ENCODE results near the gene ST8SIA5.

Gene ST8SIA5

GRCh38 chr18:46625069-46625468 lies 131.8 kb downstream of the ST8SIA5 start:
- DNase-seq (ENCODE audit: low spot score): no peak

GRCh38 chr18:46624127-46624526 lies 132.7 kb downstream of the ST8SIA5 start:
- DNase-seq (ENCODE audit: low spot score): no peak

GRCh38 chr18:46623541-46623940 lies 133.3 kb downstream of the ST8SIA5 start:
- DNase-seq (ENCODE audit: low spot score): no peak

GRCh38 chr18:46622999-46623398 lies 133.9 kb downstream of the ST8SIA5 start:
- no peak for DNase-seq (ENCODE audit: low spot score)

GRCh38 chr18:46622451-46622850 lies 134.4 kb downstream of the ST8SIA5 start:
- no peak for DNase-seq (ENCODE audit: low spot score)

- no peak for DNase-seq (ENCODE audit: low spot score)
These were observed 135.0 kb downstream of the ST8SIA5 start for GRCh38 chr18:46621871-46622270.

GRCh38 chr18:46621111-46621766 lies 135.6 kb downstream of the ST8SIA5 start:
- no peak for DNase-seq (ENCODE audit: low spot score)

GRCh38 chr18:46619559-46619958 lies 137.3 kb downstream of the ST8SIA5 start:
- DNase-seq (ENCODE audit: low spot score): no peak
